ENCODE measurements around the gene ADCY4.

DNA sequence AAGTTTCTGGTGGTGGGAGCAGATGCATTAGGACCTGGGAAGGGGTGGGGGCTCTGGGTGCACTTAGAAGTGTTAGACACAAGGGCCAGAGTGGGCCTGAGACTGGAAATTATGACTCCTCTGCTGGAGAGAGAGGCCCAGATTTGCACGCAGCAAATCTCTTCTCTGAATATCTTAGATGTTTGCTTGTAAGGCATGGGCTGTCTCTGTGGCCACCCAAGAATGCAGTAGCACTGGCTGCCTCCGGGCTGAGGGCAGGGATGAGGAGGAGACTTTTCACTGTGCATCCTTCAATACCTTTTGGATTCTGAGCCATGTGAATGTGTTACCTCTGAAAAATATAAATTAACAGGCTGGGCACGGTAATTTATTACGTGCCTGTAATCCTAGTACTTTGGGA, 49.5 kb downstream of the ADCY4 start:
- TF ChIP-seq, protein P1, sequence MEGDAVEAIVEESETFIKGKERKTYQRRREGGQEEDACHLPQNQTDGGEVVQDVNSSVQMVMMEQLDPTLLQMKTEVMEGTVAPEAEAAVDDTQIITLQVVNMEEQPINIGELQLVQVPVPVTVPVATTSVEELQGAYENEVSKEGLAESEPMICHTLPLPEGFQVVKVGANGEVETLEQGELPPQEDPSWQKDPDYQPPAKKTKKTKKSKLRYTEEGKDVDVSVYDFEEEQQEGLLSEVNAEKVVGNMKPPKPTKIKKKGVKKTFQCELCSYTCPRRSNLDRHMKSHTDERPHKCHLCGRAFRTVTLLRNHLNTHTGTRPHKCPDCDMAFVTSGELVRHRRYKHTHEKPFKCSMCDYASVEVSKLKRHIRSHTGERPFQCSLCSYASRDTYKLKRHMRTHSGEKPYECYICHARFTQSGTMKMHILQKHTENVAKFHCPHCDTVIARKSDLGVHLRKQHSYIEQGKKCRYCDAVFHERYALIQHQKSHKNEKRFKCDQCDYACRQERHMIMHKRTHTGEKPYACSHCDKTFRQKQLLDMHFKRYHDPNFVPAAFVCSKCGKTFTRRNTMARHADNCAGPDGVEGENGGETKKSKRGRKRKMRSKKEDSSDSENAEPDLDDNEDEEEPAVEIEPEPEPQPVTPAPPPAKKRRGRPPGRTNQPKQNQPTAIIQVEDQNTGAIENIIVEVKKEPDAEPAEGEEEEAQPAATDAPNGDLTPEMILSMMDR (IDR thresholded peaks at IDR 0.05; ENCODE audit: insufficient read depth, low read length, poor library complexity, severe bottlenecking): no peak
- TF ChIP-seq EZH2phosphoT487 (conservative IDR thresholded peaks at IDR 0.05; ENCODE audit: low read length): no peak
